ENCODE data around the gene SPRYD3.

GRCh38 chr12:53067074-53067992 is 11.9 kb downstream of the SPRYD3 start:
- no peak for TF ChIP-seq CTCF (IDR thresholded peaks at IDR 0.05)
- no peak for TF ChIP-seq POLR2A (IDR thresholded peaks at IDR 0.05)

All from uterus (tissue), 2 donors.